Measurements from ENCODE around the gene NATD1.
A peak's percentile ranks its signal among the peaks of the same experiment; 100 is the strongest.

The NATD1 gene

DNA sequence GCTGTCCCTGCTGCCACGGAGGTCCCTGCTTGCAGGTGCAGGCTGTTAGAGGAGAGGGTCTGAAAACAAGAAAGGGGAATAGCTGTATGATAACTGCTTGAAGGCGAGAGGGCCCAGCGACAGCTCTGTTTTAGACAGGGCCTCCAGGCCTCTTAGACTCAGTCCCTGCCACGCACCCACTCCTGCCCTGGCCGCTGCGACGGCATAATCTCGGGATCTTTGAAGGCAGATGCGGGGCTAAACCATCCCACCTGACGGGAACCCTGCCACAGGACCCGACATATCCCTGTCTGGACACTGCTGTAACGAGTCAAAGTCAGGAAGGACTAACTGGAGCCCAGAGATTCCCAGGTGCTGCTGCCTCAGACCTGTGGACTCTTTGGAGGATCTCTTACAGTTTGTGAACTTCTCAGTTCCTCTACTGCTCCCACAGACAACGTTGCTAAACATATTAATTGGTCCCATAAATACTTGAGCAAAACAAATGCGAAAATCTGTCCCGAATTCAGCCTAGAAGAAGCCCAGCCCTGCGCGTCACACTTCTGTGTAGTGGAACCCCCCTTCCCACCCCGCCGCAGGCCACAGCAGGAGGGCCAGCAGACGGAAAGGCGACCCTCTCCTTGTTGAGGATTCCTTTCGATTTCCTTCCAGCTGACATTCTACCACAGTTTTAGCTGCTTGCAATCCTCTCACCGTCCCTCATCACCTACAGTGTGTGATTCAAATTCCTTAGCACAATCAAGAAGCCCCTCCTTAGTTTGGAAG is 38.3 kb downstream of the NATD1 start:
- no peak for DNase-seq (ENCODE audit: low read depth in 3 of 3)

DNA sequence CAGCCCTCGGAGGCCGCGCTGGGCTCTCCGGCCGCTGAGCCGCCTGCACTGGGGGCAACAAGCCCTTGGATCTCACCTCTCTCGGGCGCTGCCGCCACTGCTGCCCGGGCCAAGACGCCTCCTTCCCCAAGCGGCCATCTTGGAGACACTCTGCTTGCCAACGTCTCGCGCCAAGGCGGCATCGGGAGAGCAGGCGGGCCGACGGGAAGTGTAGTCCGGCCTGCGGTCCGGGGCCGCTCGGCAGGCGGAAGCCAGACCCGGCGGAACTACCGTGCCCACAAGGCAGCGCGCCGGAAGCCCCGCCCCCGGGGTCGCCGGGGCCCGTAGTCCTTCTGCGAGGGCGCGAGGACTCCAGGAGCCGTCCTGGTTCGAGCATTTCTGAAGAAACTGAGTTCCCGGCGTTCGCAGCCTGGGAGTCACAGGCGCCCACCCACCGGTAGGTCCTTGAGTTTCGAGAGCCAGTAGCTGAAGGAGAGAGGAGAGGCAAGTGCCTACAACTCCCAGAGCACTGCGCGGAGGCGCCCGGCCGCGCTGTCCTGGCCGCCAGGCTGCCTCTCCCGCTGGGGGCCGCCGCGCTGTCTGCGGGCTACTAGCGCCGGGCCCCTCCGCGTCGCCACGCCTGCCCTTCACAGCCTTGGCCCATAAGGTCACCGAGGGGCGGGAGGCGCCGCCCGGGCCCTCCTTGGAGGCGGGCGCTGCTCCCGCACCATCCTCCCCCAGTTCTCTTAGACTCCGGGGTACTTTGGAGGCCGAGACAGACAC is 39.0 kb downstream of the NATD1 start, which contains the start of gene TMEM11:
Gene TMEM11 (minus strand): TSS at position 147 of the 762 bp plus-strand sequence. CDS start 9 bp downstream, at position 138.
- peak; percentile 90 to 94 (median 93) for DNase-seq (ENCODE audit: low read depth in 3 of 3)

- peak in 2 of 3 experiments; percentile 8 to 30 for DNase-seq (ENCODE audit: low read depth in 3 of 3)
These were observed 39.6 kb downstream of the NATD1 start for GRCh38 chr17:21213638-21214014.

GRCh38 chr17:21212826-21213637 is 40.2 kb downstream of the NATD1 start:
- DNase-seq (ENCODE audit: low read depth in 3 of 3) = no peak

GRCh38 chr17:21211825-21212479 is 41.3 kb downstream of the NATD1 start:
- no peak for DNase-seq (ENCODE audit: low read depth in 3 of 3)

GRCh38 chr17:21210411-21211076 is 42.7 kb downstream of the NATD1 start:
- DNase-seq (ENCODE audit: low read depth in 3 of 3) = no peak

DNA sequence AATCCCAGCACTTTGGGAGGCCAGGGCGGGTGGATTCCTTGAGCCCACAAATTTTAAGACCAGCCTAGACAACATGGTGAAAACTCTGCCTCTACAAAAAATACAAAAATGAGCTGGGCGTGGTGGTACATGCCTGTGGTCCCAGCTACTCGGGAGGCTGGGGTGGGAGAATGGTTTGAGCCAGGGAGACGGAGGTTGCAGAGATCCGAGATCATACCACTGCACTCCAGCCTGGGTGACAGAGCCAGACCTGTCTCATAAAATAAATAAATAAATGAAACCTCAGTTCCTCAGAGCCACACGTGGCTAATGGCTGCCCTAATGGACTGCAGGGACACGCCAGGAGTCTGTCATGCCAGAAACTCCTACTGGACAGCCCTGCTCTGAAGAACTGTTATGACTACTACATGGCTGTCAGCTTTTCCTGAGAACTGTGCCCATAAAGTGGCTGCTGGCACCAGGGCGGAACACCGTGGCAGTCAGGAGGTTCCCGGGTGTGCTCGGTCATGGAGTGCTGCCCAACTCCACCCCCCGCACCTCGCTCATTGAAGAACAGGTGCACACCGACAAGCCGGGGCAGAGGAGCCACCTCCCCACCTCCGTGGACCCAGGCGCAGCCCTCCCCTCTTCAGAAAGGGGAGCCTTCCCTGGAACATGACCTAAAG is 43.6 kb downstream of the NATD1 start:
- no peak for DNase-seq (ENCODE audit: low read depth in 3 of 3)

- no peak for DNase-seq (ENCODE audit: low read depth in 3 of 3)
These were observed 44.9 kb downstream of the NATD1 start for GRCh38 chr17:21208352-21208751.

DNA sequence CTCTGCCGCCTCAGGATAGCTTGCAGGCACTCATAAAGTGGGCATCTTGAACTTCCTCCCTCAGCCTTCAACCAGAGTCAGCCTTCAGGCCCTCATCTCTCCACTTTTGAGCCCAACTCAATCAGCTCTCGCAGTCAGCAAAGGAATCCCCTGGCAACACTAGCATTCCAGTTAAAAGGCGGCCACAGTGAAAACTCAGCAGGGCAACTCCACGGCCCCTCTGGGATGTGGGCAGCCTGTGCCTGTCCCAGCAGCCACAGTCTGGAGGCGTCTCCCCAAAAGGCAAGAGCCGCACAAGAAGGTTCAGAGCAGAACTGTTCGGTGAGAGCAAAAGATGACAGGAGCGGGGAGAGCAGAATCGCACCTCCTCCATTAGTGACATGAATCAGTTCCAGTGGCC is 48.3 kb downstream of the NATD1 start:
- DNase-seq (ENCODE audit: low read depth in 3 of 3) = no peak

DNA sequence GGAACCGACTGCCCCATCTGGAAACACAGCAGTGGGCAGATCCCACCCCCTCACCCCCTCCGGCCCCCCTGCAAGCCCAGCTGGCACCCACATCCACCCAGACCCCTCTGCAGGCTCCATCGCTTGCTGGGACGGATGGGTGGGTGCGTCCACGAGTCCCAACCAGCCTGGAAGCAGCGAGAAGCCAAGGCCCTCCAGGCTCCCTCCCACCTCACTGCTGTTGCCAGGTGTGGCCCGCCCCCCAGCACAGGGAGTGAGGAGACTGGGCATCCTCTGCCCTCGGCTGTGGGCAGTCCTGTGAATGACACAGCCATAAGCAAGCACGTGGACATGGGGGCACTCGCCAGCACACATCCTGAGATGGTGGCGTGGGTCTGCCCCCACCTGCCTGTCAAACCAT is 50.7 kb downstream of the NATD1 start:
- DNase-seq (ENCODE audit: low read depth in 3 of 3) = no peak

- no peak for DNase-seq (ENCODE audit: low read depth in 3 of 3)
These were observed 51.3 kb downstream of the NATD1 start for GRCh38 chr17:21201874-21202273.

DNA sequence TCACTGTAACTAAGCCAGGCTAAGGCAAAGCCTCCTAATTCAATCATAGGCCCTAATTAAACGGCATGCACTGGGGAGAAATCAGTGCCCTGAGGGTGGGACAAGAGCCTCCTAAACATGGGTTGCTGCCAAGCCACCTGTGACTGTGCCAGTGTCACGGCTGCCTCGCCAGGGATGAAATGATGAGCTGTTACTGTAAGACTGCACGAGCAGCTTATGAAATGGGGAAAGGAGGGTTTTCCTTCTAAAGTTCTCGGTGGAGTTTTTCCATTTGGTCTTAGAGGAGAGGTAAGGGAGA is 52.0 kb downstream of the NATD1 start:
- DNase-seq (ENCODE audit: low read depth in 3 of 3) = no peak

DNA sequence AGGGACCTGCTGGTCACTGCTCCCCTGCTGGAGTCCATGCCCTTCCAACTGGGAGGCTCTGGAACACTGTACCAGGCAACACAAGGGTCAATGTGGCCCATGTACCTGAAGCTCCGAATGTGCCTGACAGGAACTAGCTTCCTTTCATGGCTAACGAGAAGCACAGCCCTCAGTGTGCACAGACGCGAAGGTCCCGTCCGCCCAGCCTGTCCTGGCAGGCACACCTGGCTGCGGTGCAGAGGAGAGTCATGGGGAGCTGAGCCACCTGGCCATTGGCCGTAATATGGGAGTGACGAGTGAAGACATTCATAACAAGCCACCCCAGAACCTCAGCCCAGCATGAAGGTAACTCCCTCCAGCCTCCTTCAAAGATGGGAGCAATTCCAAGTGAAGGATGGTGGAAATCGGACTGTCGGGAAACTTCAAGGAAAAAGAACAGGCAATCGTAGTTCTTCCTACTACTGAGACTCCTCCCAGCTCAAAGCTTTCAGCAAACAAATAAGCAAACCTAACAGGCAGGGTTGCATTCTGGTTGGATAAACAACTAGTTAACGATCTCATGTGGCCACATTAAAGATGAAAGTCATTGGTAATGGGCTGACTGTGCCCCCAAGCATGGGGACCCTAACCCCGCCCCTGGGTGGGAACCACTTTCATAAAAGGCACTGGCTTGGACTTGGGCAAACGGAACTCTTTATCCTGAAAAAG is 52.5 kb downstream of the NATD1 start:
- no peak for DNase-seq (ENCODE audit: low read depth in 3 of 3)

- no peak for DNase-seq (ENCODE audit: low read depth in 3 of 3)
These were observed 53.4 kb downstream of the NATD1 start for GRCh38 chr17:21199856-21200255.

- no peak for DNase-seq (ENCODE audit: low read depth in 3 of 3)
These were observed 53.9 kb downstream of the NATD1 start for GRCh38 chr17:21199311-21199710.

GRCh38 chr17:21198411-21198810 is 54.8 kb downstream of the NATD1 start:
- no peak for DNase-seq (ENCODE audit: low read depth in 3 of 3)

DNA sequence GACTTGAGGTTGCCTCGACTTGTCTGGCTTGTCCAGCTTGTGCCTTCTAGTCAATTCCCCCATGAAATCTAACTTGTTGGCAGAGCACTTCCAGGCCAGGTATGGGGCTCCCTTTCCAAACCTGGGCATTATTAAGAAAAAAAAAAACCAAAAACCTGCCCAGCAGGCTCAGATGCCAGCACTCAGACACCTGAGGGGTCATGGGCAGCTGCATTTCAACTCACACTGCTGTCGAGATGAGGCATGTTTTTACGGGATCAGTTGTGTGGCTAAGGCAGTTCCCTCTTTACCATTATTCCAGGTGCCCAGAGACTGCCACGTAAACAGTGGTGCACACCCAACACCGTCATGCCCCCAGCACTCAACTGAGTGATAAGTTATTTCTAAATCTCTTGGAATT is 57.1 kb downstream of the NATD1 start:
- no peak for DNase-seq (ENCODE audit: low read depth in 3 of 3)

DNA sequence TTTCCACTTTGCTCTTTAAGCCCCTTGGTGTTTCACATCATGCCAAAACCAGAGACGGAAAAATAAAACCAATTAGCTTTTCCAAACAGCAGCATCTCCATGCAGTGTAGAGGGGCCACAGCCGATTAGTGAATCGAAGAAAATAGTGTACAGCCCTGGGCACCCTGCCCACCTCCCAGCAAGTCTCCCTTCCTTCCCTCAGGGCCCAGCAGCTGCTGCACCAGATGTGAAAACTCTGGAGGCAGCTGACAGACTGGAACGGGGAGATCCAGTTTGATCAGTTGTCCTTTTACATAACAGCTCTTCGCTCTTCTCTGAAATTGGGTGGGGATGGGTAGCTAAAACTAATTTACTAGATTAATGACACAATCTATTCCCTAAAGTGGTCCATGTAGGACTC is 58.5 kb downstream of the NATD1 start:
- DNase-seq (ENCODE audit: low read depth in 3 of 3) = no peak

- DNase-seq (ENCODE audit: low read depth in 3 of 3) = no peak
These were observed 59.0 kb downstream of the NATD1 start for GRCh38 chr17:21194226-21194625.

GRCh38 chr17:21193031-21193430 is 60.2 kb downstream of the NATD1 start:
- no peak for DNase-seq (ENCODE audit: low read depth in 3 of 3)
